HG02938 (cell line): ENCODE measurements around the gene C1orf53.
A peak's percentile ranks its signal among the peaks of the same experiment; 100 is the strongest.
"Not testable (repeated sequence)": the region's sequence is repeated elsewhere in the genome, so short reads cannot be mapped to it uniquely, and the experiment has no call there.

Experiments
- ATAC-seq: cut with Tn5 transposase; IDR thresholded peaks from one replicate; pipeline ENCODE4 v1.9.1; 2021; ENCODE audit warnings: mild to moderate bottlenecking, moderate library complexity; ENCODE audit not compliant: unreplicated experiment

Gene C1orf53

DNA sequence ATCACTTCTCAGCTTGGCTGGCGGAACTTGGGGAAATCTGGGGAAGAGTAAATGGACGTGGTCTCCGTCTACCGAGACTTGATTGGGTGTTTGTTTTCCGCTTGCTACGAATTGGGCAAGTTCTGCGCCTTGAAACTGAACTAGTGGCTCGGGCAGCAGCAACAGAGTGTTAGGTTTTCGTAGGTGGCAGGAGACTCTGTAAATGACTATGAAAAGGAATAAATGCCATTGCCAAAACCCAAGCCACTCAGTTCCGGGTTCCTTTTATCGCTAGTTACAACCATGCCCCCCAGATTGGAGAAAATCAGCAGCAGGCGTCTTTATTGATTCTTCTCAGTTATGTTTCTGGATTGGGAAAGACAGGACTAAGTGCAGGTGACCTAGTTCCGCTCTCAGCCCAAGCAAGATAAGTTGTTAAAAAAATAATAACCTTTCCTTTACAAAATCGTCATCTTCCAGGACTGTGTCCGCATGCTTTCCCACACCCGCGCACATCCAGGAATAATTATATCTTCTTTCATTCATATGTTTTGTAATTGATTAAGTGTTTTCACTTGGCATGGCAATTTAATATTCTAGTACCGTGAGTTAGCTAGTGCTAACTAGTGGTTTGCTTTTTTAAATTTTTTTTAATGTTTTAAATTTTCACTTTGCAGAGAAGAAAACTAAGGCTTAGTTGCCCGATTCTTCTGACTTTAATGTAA, 18.1 kb downstream of the C1orf53 start:
- ATAC-seq, result no peak

DNA sequence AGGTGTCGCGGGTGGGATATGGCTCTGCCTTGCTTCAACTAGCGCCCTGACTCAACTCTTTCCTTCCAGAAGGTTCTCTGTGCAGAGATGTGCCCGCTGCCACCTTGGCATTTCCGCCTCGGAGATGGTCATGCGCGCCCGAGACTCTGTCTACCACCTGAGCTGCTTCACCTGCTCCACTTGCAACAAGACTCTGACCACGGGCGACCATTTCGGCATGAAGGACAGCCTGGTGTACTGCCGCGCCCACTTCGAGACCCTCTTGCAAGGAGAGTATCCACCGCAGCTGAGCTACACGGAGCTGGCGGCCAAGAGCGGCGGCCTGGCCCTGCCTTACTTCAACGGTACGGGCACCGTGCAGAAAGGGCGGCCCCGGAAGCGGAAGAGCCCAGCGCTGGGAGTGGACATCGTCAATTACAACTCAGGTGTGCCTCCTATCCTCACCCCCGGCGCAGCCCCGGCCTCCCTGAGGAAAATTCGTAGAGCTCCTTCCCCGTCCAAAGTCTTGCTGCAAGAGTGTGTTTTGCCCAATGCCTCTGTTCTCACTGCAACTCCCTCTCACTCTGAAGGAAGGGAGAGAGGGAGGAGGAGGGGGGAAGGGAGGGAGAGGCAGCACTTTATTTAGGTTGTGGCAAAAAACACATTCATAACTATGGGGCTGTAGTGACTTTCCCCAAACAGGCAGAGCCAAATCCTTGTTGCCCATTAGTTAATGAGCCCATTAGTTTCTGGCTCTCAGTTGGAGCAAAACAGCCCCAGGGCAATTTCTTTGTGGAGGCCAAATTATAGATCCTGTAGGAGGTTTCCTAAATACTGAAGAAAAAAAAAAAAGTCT, 19.0 kb downstream of the C1orf53 start:
- ATAC-seq, result no peak

DNA sequence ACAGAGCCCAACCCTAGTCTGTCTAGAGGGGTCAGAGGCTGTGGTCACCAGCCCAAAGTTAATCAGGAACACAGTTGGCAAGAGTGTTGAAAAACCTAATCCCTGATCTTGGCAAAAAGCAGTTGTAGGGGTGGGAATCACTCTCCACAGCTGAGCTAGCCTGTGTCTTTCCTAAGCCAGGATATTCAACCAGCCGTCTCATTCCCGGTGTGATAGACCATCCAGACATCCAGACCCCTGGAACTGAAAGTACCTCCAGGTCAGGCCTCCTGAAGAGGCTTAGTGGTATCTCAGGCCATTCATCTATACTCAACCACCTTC, 19.6 kb downstream of the C1orf53 start:
- no peak for ATAC-seq

GRCh38 chr1:197923038-197923437, 20.6 kb downstream of the C1orf53 start:
- no peak for ATAC-seq

DNA sequence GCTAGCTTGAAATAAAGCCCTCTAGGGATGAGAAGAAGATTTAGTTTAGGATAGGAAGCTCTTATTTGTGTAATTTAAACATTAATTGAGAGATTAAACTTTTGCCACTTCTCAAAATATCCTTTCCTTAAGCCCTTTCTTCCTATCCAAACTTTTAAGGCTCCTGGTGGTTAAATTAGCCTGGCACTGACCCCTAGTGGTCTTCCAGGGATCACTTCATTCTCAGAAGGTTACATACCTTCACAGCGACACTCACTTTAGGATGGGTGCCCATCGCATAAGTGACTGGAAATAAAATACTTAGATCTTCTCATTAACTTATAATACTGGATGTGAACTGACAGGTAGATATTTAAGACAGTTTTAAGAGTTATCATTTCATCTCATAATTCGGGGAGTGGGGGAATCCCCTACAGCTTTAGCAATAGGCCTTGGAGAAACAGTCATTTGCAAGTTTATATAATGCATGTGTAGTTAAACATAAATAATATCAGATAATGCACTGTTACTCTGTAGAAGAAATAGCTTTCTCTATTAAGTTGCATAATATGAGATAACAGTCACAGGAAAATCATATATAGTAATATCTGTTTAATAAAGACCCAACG, 22.2 kb downstream of the C1orf53 start:
- peak; percentile 64 for ATAC-seq

- ATAC-seq, result no peak
These were observed 25.7 kb downstream of the C1orf53 start for GRCh38 chr1:197927908-197928665.

DNA sequence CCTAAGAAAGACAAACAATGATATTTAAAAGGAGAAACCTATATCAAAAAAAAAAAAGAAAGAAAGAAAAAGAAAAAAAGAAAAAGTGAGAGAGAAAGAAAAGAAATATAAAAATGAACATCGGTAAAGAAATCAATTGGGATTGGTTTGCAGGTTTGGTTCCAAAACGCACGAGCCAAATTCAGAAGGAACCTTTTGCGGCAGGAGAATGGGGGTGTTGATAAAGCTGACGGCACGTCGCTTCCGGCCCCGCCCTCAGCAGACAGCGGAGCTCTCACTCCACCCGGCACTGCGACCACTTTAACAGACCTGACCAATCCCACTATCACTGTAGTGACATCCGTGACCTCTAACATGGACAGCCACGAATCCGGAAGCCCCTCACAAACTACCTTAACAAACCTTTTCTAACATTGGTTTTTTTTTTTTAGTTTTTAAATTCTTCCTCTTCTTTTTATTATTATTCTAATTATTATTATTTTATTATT, 26.5 kb downstream of the C1orf53 start:
- no peak for ATAC-seq

GRCh38 chr1:197933016-197933415, 30.6 kb downstream of the C1orf53 start:
- ATAC-seq, result no peak

DNA sequence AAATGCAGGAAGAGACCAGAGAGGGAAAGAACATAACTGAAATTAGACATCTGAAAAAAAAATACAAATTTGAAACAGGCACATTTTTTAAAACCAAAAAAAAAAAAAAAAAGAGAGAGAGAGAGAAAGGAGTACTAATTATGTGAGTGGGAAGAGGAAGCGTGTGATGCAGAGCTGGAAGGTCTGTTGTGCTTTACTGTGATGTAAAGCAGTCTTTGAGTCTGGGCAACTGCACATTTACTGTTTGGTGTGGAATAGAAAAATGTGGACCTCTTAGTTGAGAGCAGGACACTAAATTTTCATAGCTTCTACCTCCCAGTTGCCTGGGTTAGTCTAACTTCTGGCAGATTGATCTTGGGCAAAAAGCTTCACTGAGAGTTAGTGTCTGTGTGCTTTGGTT, 31.2 kb downstream of the C1orf53 start:
- no peak for ATAC-seq

- no peak for ATAC-seq
These were observed 35.0 kb downstream of the C1orf53 start for GRCh38 chr1:197937381-197937780.

DNA sequence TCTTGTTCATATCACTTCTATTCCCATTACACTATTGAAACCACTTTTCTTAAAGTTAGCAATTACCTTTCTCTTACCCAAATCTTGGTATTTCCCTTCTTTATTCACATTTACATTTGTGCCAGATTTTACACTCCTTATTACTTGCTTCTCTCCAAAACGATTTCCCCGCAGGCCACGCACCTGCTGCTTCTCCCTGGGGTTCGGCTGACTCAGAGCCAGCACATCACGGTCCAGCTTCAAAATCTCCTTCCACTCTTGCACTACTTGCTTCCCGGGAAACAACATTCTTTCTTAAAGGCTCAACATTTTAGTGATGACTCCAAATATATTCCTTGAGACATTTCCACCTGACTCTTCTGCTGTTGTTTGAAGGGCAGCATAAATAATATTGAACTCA, 35.5 kb downstream of the C1orf53 start:
- no peak for ATAC-seq

DNA sequence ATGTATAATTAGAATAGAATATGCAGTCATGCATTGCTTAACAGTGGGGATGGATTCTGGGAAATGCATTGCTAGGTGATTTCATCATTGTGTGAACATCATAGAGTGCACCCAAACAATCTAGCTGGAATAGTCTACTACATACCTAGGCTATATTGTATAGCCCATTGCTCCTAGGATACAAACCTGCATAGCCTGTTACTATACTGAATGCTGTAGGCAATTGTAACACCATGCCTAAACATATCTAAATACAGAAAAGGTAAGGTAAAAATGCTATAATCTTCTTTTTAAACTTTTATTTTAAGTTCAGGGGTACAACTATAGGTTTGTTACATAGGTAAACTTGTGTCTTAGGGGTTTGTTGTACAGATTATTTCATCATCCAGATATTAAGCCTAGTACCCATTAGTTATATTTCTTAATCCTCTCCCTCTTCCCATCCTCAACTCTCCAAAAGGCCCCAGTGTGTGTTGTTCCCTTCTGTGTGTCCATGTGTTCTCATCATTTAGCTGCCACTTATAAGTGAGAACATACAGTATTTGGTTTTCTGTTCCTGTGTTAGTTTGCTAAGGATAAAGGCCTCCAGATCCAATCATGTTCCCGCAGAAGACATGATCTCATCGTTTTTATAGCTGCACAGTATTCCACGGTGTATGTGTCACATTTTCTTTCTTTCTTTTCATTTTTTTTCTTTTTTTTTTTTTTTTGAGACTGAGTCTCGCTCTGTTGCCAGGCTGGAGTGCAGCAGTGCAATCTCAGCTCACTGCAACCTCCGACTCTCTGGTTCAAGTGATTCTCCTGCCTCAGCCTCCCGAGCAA, 36.9 kb downstream of the C1orf53 start:
- not testable (repeated sequence) for ATAC-seq

GRCh38 chr1:197942042-197942441, 39.6 kb downstream of the C1orf53 start:
- ATAC-seq, result no peak

- no peak for ATAC-seq
These were observed 42.1 kb downstream of the C1orf53 start for GRCh38 chr1:197944485-197944884.

DNA sequence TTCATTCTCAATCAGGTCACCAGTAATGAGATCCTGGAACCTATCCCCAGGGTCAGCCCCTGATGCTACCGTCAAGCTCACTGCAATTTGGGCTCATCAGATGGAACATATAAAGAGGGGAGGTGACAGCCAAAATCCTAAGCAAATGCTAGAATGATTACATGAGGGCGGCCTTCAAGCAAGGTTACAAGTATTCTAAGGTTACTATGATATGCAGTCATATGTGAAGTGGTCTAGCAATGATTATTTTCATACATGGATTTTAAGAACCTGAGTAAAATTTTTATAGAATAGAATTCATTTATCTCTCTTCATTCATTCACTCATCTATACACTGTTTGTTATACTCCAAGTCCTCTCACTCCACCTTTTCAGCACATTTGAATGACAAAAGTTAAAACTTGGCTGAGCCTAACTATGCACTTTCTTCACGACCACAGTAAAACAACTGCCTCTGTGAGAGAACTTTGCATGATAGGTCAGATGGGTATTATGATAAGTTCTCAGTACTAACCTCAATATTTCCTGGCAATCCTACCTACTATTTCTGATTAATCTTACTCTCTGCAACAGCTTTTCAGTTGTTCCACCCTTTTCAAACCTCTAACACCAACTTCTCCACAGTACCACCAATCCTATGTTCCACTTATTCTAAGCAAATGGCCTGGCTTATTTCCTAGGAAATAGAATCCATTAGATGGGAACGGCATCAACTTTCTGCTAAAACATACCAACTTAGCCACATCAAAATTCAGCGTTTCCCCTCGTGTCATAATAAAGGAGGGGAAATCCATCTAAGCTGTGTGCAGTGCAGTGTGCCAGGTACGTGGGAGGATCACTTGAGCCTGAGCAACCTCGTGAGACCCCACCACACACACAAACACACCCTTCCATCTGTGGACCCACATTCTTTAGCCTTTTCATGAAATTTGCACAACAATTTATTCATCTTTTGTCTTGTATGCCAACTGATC, 46.8 kb downstream of the C1orf53 start:
- ATAC-seq, result no peak

DNA sequence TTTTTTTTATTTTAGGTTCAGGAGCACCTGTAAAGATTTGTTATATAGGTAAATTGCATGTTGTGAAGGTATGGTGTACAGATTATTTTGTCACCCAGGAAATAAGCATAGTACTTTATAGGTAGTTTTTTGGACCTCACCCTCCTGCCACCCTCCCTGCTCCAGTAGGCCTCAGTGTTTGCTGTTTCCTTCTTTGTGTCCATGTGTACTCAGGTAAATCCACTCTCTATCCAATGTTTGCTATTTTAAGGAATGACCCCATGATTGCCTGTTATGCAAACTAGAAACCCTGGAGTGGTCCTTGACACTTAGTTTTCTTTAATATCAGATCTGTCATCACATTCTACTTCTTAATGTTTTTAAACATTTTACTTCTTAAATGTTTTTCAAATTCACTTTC, 48.7 kb downstream of the C1orf53 start:
- ATAC-seq, result no peak

GRCh38 chr1:197951617-197952175, 49.3 kb downstream of the C1orf53 start:
- no peak for ATAC-seq

- not testable (repeated sequence) for ATAC-seq
These were observed 51.0 kb downstream of the C1orf53 start for GRCh38 chr1:197953472-197953871.
